WTC11 (cell line): ENCODE measurements around the gene NDUFA12. TPM values are rescaled to one million over a fixed set of nuclear protein-coding genes. Genes with fewer than 3 reads are reported as not detected.
A peak's percentile ranks its signal among the peaks of the same experiment; 100 is the strongest.
"Not testable (repeated sequence)": the region's sequence is repeated elsewhere in the genome, so short reads cannot be mapped to it uniquely, and the experiment has no call there.

Experiments
- ATAC-seq: fragments of 200-7000 bp; cut with Tn5 transposase; 2 replicates; pipeline ENCODE4 v1.10.0; 2021; ENCODE audit warnings: mild to moderate bottlenecking, moderate library complexity
- CTCF ChIA-PET: fragments of 300-600 bp; sonication (Branson Sonifier 250); formaldehyde crosslinking; loops from one replicate; lab custom pipeline; 2021; ENCODE audit warnings: antibody characterized with exemption; lab: Charles Lee
- POLR2A ChIA-PET: fragments of 350-600 bp; sonication (Branson Sonifier 250); formaldehyde crosslinking; loops from one replicate; lab custom pipeline; 2021; ENCODE audit warnings: antibody characterized with exemption; lab: Charles Lee
- DNase-seq: peaks from one replicate; pipeline ENCODE4 v3.0.0; 2021; ENCODE audit warnings: low spot score
- H3K27ac Mint-ChIP-seq: 2 replicates; pipeline ENCODE4 v1.8.0; 2021; ENCODE audit warnings: mixed read lengths
- H3K27me3 Mint-ChIP-seq: 2 replicates; pipeline ENCODE4 v1.8.0; 2021; ENCODE audit warnings: low read depth, mild to moderate bottlenecking, moderate library complexity, mixed read lengths
- H3K36me3 Mint-ChIP-seq: 2 replicates; pipeline ENCODE4 v1.8.0; 2021; ENCODE audit warnings: mixed read lengths
- H3K4me1 Mint-ChIP-seq: 2 replicates; pipeline ENCODE4 v1.8.0; 2022; ENCODE audit warnings: mixed read lengths
- H3K4me3 Mint-ChIP-seq: 2 replicates; pipeline ENCODE4 v1.8.0; 2021; ENCODE audit warnings: mild to moderate bottlenecking, moderate library complexity, mixed read lengths
- H3K9me3 Mint-ChIP-seq: 2 replicates; pipeline ENCODE4 v1.8.0; 2021; ENCODE audit warnings: mixed read lengths
- CREM ChIP-seq: sonication (generic); formaldehyde crosslinking; IDR thresholded peaks from 2 replicates; pipeline ENCODE4 v1.8.1; 2022; ENCODE audit warnings: mild to moderate bottlenecking, missing genetic modification reagents, moderate library complexity
- ESRRA ChIP-seq: sonication (generic); formaldehyde crosslinking; IDR thresholded peaks from 2 replicates; pipeline ENCODE4 v1.8.1; 2022; ENCODE audit warnings: mild to moderate bottlenecking, missing genetic modification reagents, borderline replicate concordance
- HMGA2 ChIP-seq: fragments of 250-450 bp; sonication (Bioruptor Pico); IDR thresholded peaks from 2 replicates; pipeline ENCODE4 v1.4.0; 2021; ENCODE audit warnings: mild to moderate bottlenecking, moderate library complexity
- NR1H2 ChIP-seq: sonication (generic); formaldehyde crosslinking; IDR thresholded peaks from 2 replicates; pipeline ENCODE4 v1.9.0; 2021; ENCODE audit warnings: mild to moderate bottlenecking, moderate library complexity, missing genetic modification reagents
- TP53 ChIP-seq: sonication (generic); formaldehyde crosslinking; IDR thresholded peaks from 2 replicates; pipeline ENCODE4 v1.8.1; 2023; ENCODE audit warnings: mild to moderate bottlenecking, missing genetic modification reagents
- ZNF121 ChIP-seq: sonication (generic); formaldehyde crosslinking; IDR thresholded peaks from 2 replicates; pipeline ENCODE4 v1.8.0; 2023; ENCODE audit warnings: missing genetic modification reagents
- total RNA-seq: library from RNA; stranded (reverse); gene quantifications from 3 replicates; pipeline ENCODE4 v1.2.3, GENCODE V29; 2021
- TF ChIP-seq, protein P1 (sequence below): sonication (generic); formaldehyde crosslinking; IDR thresholded peaks from 2 replicates; pipeline ENCODE4 v1.8.1; 2023; ENCODE audit warnings: mild to moderate bottlenecking, missing genetic modification reagents, moderate library complexity
- TF ChIP-seq, protein P2 (sequence below): sonication (generic); formaldehyde crosslinking; IDR thresholded peaks from 2 replicates; pipeline ENCODE4 v1.8.1; 2022; ENCODE audit warnings: low read depth, missing genetic modification reagents, borderline replicate concordance
- TF ChIP-seq, protein P3 (sequence below): sonication (generic); formaldehyde crosslinking; IDR thresholded peaks from 2 replicates; pipeline ENCODE4 v1.8.1; 2022; ENCODE audit warnings: mild to moderate bottlenecking, missing genetic modification reagents, moderate library complexity, borderline replicate concordance
- TF ChIP-seq, protein P4 (sequence below): sonication (generic); formaldehyde crosslinking; IDR thresholded peaks from 2 replicates; pipeline ENCODE4 v1.8.0; 2023; ENCODE audit warnings: missing genetic modification reagents, mild to moderate bottlenecking, borderline replicate concordance
- TF ChIP-seq, protein P5 (sequence below): fragments of 250-450 bp; sonication (Bioruptor Pico); IDR thresholded peaks from 2 replicates; pipeline ENCODE4 v1.9.0; 2021; ENCODE audit warnings: mild to moderate bottlenecking
- TF ChIP-seq, protein P6 (sequence below): fragments of 250-450 bp; sonication (Bioruptor Pico); conservative IDR thresholded peaks from 2 replicates; pipeline ENCODE4 v1.9.0; 2021; ENCODE audit warnings: mild to moderate bottlenecking

The NDUFA12 gene
- total RNA-seq, 1 experiment from 2014 or later, result 87.3 TPM

DNA sequence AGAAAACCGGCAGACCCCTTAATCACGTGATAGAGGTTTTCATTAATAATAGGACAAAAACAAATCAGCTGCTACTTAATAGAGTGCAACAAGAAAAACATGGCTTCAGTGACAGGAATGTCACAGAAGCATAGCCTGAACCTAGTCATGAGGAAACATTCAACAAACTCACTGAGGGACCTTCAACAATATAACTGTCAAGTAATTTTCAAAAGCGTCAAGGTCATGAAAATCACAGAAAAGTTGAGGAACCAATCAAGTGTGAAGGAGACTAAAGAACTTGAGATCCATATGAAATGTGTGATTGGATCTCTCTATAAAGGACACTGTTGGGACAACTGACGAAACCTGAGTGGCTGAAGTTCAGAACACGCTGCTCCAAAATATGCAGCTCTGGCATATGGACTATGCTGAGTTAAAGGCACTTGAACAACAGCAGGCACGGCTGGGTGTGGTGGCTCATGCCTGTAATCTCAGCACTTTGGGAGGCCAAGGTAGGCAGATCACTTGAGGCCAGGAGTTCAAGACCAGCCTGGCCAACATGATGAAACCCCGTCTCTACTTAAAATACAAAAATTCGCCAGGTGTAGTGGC lies 16.3 kb downstream of the NDUFA12 start:
- H3K27me3 Mint-ChIP-seq, result no peaks in the 10 kb centered on the region
- no peaks in the 10 kb centered on the region for H3K9me3 Mint-ChIP-seq
- no peak overlapping the region for H3K4me3 Mint-ChIP-seq
- ATAC-seq (no peak), DNase-seq (no peak)
- no peaks in the 10 kb centered on the region for H3K36me3 Mint-ChIP-seq
- peaks cover 5% of the 10 kb centered on the region for H3K4me1 Mint-ChIP-seq
- TF ChIP-seq TP53 (CRISPR knock-in tag) (no peak), CREM (CRISPR knock-in tag) (no peak), NR1H2 (CRISPR knock-in tag) (no peak), HMGA2 (CRISPR knock-in tag) (no peak), ESRRA (no peak)
- TF ChIP-seq, protein P1, sequence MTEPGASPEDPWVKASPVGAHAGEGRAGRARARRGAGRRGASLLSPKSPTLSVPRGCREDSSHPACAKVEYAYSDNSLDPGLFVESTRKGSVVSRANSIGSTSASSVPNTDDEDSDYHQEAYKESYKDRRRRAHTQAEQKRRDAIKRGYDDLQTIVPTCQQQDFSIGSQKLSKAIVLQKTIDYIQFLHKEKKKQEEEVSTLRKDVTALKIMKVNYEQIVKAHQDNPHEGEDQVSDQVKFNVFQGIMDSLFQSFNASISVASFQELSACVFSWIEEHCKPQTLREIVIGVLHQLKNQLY (CRISPR knock-in tag), result no peak
- TF ChIP-seq, protein P2, sequence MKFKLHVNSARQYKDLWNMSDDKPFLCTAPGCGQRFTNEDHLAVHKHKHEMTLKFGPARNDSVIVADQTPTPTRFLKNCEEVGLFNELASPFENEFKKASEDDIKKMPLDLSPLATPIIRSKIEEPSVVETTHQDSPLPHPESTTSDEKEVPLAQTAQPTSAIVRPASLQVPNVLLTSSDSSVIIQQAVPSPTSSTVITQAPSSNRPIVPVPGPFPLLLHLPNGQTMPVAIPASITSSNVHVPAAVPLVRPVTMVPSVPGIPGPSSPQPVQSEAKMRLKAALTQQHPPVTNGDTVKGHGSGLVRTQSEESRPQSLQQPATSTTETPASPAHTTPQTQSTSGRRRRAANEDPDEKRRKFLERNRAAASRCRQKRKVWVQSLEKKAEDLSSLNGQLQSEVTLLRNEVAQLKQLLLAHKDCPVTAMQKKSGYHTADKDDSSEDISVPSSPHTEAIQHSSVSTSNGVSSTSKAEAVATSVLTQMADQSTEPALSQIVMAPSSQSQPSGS (CRISPR knock-in tag), result no peak
- TF ChIP-seq, protein P3, sequence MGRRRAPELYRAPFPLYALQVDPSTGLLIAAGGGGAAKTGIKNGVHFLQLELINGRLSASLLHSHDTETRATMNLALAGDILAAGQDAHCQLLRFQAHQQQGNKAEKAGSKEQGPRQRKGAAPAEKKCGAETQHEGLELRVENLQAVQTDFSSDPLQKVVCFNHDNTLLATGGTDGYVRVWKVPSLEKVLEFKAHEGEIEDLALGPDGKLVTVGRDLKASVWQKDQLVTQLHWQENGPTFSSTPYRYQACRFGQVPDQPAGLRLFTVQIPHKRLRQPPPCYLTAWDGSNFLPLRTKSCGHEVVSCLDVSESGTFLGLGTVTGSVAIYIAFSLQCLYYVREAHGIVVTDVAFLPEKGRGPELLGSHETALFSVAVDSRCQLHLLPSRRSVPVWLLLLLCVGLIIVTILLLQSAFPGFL (CRISPR knock-in tag), result no peak
- TF ChIP-seq, protein P4, sequence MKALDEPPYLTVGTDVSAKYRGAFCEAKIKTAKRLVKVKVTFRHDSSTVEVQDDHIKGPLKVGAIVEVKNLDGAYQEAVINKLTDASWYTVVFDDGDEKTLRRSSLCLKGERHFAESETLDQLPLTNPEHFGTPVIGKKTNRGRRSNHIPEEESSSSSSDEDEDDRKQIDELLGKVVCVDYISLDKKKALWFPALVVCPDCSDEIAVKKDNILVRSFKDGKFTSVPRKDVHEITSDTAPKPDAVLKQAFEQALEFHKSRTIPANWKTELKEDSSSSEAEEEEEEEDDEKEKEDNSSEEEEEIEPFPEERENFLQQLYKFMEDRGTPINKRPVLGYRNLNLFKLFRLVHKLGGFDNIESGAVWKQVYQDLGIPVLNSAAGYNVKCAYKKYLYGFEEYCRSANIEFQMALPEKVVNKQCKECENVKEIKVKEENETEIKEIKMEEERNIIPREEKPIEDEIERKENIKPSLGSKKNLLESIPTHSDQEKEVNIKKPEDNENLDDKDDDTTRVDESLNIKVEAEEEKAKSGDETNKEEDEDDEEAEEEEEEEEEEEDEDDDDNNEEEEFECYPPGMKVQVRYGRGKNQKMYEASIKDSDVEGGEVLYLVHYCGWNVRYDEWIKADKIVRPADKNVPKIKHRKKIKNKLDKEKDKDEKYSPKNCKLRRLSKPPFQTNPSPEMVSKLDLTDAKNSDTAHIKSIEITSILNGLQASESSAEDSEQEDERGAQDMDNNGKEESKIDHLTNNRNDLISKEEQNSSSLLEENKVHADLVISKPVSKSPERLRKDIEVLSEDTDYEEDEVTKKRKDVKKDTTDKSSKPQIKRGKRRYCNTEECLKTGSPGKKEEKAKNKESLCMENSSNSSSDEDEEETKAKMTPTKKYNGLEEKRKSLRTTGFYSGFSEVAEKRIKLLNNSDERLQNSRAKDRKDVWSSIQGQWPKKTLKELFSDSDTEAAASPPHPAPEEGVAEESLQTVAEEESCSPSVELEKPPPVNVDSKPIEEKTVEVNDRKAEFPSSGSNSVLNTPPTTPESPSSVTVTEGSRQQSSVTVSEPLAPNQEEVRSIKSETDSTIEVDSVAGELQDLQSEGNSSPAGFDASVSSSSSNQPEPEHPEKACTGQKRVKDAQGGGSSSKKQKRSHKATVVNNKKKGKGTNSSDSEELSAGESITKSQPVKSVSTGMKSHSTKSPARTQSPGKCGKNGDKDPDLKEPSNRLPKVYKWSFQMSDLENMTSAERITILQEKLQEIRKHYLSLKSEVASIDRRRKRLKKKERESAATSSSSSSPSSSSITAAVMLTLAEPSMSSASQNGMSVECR (CRISPR knock-in tag), result no peak
- TF ChIP-seq, protein P5, sequence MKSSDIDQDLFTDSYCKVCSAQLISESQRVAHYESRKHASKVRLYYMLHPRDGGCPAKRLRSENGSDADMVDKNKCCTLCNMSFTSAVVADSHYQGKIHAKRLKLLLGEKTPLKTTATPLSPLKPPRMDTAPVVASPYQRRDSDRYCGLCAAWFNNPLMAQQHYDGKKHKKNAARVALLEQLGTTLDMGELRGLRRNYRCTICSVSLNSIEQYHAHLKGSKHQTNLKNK (CRISPR knock-in tag), result no peak
- TF ChIP-seq, protein P6, sequence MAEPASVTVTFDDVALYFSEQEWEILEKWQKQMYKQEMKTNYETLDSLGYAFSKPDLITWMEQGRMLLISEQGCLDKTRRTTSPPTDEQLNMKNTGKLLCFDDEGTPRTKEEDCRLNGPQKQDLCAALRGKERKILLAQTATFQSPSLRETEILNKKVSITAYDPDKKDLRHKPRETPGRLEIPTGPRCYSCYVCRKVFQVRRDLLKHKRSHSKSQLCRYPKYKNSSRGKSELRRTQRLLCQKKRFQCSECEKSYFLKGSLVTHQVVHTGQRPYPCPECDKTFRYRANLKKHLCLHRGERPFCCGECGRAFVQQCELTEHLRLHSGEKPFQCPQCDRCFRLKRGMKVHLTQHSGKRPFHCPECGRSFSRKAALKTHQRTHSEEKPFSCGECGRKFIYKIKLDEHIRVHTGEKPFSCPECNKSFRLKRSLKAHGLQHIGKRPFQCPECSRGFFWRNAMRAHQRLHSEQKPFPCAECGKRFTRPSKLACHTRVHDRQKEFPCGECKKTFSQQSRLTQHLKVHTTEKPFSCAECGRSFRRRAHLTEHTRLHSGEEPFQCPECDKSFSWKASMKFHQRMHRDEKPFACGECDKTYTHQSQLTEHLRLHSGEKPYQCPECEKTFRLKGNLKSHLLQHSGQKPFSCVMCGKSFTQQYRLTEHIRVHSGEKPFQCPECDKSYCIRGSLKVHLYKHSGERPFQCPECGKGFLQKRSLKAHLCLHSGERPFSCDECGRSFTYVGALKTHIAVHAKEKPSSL (CRISPR knock-in tag), result no peak
- no peak overlapping the region for H3K27ac Mint-ChIP-seq
- ChIA-PET POLR2A (no interaction called here), CTCF (interaction anchor here (0.6 kb wide), 1 partner anchor 382 kb away, joined by 3 read pairs; no protein-coding TSS in a partner anchor)

DNA sequence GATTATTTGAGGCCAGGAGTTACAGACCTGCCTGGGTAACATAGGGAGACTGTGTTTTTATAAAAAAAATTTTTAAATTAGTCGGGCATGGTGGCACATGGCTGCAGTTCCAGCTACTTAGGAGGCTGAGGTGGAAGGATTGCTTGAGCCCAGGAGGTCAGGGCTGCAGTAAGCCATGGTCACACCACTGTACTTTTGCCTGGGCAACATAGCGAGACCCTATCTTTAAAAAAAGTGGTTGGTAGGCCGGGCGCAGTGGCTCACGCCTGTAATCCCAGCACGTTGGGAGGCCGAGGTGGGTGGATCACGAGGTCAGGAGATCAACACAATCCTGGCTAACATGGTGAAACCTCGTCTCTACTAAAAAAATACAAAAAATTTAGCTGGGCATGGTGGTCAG lies 18.4 kb downstream of the NDUFA12 start:
- POLR2A ChIA-PET, result not testable (repeated sequence)

More for the DNA sequence above, 18.4 kb downstream of the NDUFA12 start:
- DNase-seq, H3K9me3 Mint-ChIP-seq, H3K27ac Mint-ChIP-seq, H3K27me3 Mint-ChIP-seq, H3K36me3 Mint-ChIP-seq, H3K4me3 Mint-ChIP-seq, H3K4me1 Mint-ChIP-seq, ATAC-seq: not testable (repeated sequence)
- CTCF ChIA-PET, result interaction anchor here (0.6 kb wide), 1 partner anchor 1851 kb away, joined by 4 read pairs; no protein-coding TSS in a partner anchor
- peak; percentile 95 for TF ChIP-seq ZNF121 (CRISPR knock-in tag)
